Measurements from ENCODE around the gene MRPL14.

The MRPL14 gene

DNA sequence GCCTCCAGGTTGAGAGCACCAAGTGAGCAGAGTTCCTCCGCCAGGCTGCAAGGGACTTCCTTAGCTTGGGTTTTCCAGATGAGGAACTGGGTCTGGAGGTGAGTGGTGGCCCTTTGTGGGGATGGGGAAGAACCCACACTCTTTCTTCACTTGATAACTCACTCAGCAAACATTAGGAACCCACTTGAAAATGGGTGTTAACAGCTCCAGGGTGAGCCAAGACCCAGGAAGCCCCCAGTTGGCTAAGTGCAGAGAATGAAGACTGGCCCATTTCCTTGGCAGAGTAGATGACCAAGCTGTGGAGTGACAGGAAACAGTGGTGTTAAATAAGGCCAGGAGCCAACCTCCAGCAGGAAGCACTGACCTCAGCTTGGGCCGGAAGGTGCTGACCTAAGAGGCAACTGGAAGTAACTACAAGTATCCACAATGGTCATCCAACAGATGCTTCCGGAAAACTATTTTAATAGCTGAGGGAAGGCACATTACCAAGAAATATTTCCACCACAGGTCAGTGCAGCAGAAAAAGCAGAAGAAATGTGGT lies 22.7 kb downstream of the MRPL14 start:
- Histone ChIP-seq H4K8ac (ENCODE audit: low read length) (no peak overlapping the region), H2BK12ac (ENCODE audit: low read length in 2 of 2) (no peak overlapping the region), H3K23ac (ENCODE audit: low read length in 2 of 2) (peak overlapping the region in 1 of 2 experiments; percentile 81), H3K9me3 (ENCODE audit: control insufficient read depth, low read length) (no peaks in the 10 kb centered on the region), H2AK5ac (ENCODE audit: low read length, severe bottlenecking) (peak overlapping the region; percentile 24), H3K4ac (ENCODE audit: low read depth in 1 of 2, low read length in 2 of 2) (no peak overlapping the region), H4K91ac (ENCODE audit: low read length) (no peak overlapping the region), H3K36me3 (ENCODE audit: control insufficient read depth in 1 of 2, insufficient read depth in 2 of 2, low read depth in 1 of 2, low read length in 2 of 2) (peaks cover 56 to 74% of the 10 kb centered on the region in 2 experiments), H3K27ac (ENCODE audit: low read length, poor library complexity, severe bottlenecking) (no peak overlapping the region), H3K14ac (ENCODE audit: low read length in 2 of 2) (no peak overlapping the region), H3K79me1 (replicated peaks; ENCODE audit: low read length, poor library complexity, severe bottlenecking) (peaks cover 58% of the 10 kb centered on the region), H3K27me3 (ENCODE audit: control insufficient read depth in 1 of 2, insufficient read depth in 1 of 2, low read length in 2 of 2) (no peaks in the 10 kb centered on the region), H3K4me3 (ENCODE audit: insufficient read depth in 1 of 2, low read depth in 1 of 2, low read length in 2 of 2) (no peak overlapping the region), H3K9ac (ENCODE audit: low read length) (no peak overlapping the region), H3K4me1 (ENCODE audit: control insufficient read depth, insufficient read depth, low read depth, low read length) (peaks cover 37% of the 10 kb centered on the region), H2BK120ac (ENCODE audit: low read depth, low read length) (no peak overlapping the region), H3K18ac (ENCODE audit: low read depth in 1 of 2, low read length in 2 of 2) (no peak overlapping the region), H2BK15ac (ENCODE audit: low read depth, poor library complexity, severe bottlenecking) (no peak overlapping the region), H3K4me2 (ENCODE audit: low read length, poor library complexity, severe bottlenecking) (no peak overlapping the region), H2BK5ac (ENCODE audit: low read depth, low read length, poor library complexity, severe bottlenecking) (no peak overlapping the region), H2AFZ (ENCODE audit: low read depth, low read length) (no peak overlapping the region)
- no peak for DNase-seq
- 92% methylated on average over 3 of the region's 3 CpGs for WGBS

DNA sequence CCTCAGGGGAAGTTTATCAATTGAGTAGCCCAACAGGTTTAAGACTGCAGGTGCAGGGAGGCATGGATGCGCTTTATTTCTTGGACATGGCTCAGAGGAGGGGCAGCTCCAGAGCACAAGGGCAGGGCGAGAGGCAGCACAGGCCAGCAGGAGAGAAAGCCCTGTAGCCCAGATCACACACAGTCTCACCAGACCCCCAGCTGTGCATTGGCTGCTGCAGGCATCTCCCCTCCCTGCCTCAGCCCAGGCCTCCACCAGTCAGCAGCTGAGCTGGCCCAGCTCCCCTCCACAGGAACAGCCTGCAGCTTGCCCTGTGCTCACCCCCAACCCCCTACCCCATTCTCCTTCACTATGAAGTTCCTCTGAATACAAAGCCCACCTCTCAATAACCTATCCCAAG lies 24.7 kb downstream of the MRPL14 start:
- no peak overlapping the region for H3K4me2 ChIP-seq (ENCODE audit: low read length, poor library complexity, severe bottlenecking)
- H3K36me3 ChIP-seq (ENCODE audit: control insufficient read depth in 1 of 2, insufficient read depth in 2 of 2, low read depth in 1 of 2, low read length in 2 of 2): peaks cover 51 to 63% of the 10 kb centered on the region in 2 experiments
- no peak for DNase-seq
- no peaks in the 10 kb centered on the region for H3K9me3 ChIP-seq (ENCODE audit: control insufficient read depth, low read length)
- H2BK120ac ChIP-seq (ENCODE audit: low read depth, low read length): no peak overlapping the region
- no peak overlapping the region for H3K9ac ChIP-seq (ENCODE audit: low read length)
- no peak overlapping the region for H2AFZ ChIP-seq (ENCODE audit: low read depth, low read length)
- no peak overlapping the region for H4K91ac ChIP-seq (ENCODE audit: low read length)
- no peak overlapping the region for H2BK15ac ChIP-seq (ENCODE audit: low read depth, poor library complexity, severe bottlenecking)
- no peak overlapping the region for H3K14ac ChIP-seq (ENCODE audit: low read length in 2 of 2)
- no peak overlapping the region for H2AK5ac ChIP-seq (ENCODE audit: low read length, severe bottlenecking)
- no peak overlapping the region for H3K4ac ChIP-seq (ENCODE audit: low read depth in 1 of 2, low read length in 2 of 2)
- H3K23ac ChIP-seq (ENCODE audit: low read length in 2 of 2): no peak overlapping the region
- no peak overlapping the region for H2BK12ac ChIP-seq (ENCODE audit: low read length in 2 of 2)
- H3K4me3 ChIP-seq (ENCODE audit: insufficient read depth in 1 of 2, low read depth in 1 of 2, low read length in 2 of 2): no peak overlapping the region
- peaks cover 47% of the 10 kb centered on the region for H3K79me1 ChIP-seq (replicated peaks; ENCODE audit: low read length, poor library complexity, severe bottlenecking)
- H4K8ac ChIP-seq (ENCODE audit: low read length): no peak overlapping the region
- no peak overlapping the region for H2BK5ac ChIP-seq (ENCODE audit: low read depth, low read length, poor library complexity, severe bottlenecking)
- H3K18ac ChIP-seq (ENCODE audit: low read depth in 1 of 2, low read length in 2 of 2): peak overlapping the region in 1 of 2 experiments; percentile 1
- H3K27me3 ChIP-seq (ENCODE audit: control insufficient read depth in 1 of 2, insufficient read depth in 1 of 2, low read length in 2 of 2): no peaks in the 10 kb centered on the region
- 91% methylated on average over 2 of the region's 2 CpGs for whole genome bisulfite sequencing
- H3K27ac ChIP-seq (ENCODE audit: low read length, poor library complexity, severe bottlenecking): no peak overlapping the region
- peaks cover 29% of the 10 kb centered on the region for H3K4me1 ChIP-seq (ENCODE audit: control insufficient read depth, insufficient read depth, low read depth, low read length)

GRCh38 chr6:44101832-44102231 lies 25.4 kb downstream of the MRPL14 start:
- no peak overlapping the region for H2AFZ ChIP-seq (ENCODE audit: low read depth, low read length)
- H3K27me3 ChIP-seq (ENCODE audit: control insufficient read depth in 1 of 2, insufficient read depth in 1 of 2, low read length in 2 of 2): no peaks in the 10 kb centered on the region
- H3K27ac ChIP-seq (ENCODE audit: low read length, poor library complexity, severe bottlenecking): no peak overlapping the region
- H4K8ac ChIP-seq (ENCODE audit: low read length): no peak overlapping the region
- no peak overlapping the region for H3K9ac ChIP-seq (ENCODE audit: low read length)
- no peak overlapping the region for H3K4ac ChIP-seq (ENCODE audit: low read depth in 1 of 2, low read length in 2 of 2)
- no peak overlapping the region for H2BK12ac ChIP-seq (ENCODE audit: low read length in 2 of 2)
- no peak overlapping the region for H3K4me3 ChIP-seq (ENCODE audit: insufficient read depth in 1 of 2, low read depth in 1 of 2, low read length in 2 of 2)
- peaks cover 46% of the 10 kb centered on the region for H3K79me1 ChIP-seq (replicated peaks; ENCODE audit: low read length, poor library complexity, severe bottlenecking)
- H3K18ac ChIP-seq (ENCODE audit: low read depth in 1 of 2, low read length in 2 of 2): no peak overlapping the region
- no peaks in the 10 kb centered on the region for H3K9me3 ChIP-seq (ENCODE audit: control insufficient read depth, low read length)
- H3K23ac ChIP-seq (ENCODE audit: low read length in 2 of 2): no peak overlapping the region
- H2BK5ac ChIP-seq (ENCODE audit: low read depth, low read length, poor library complexity, severe bottlenecking): no peak overlapping the region
- peaks cover 27% of the 10 kb centered on the region for H3K4me1 ChIP-seq (ENCODE audit: control insufficient read depth, insufficient read depth, low read depth, low read length)
- no peak overlapping the region for H2BK120ac ChIP-seq (ENCODE audit: low read depth, low read length)
- H3K36me3 ChIP-seq (ENCODE audit: control insufficient read depth in 1 of 2, insufficient read depth in 2 of 2, low read depth in 1 of 2, low read length in 2 of 2): peaks cover 46 to 59% of the 10 kb centered on the region in 2 experiments
- DNase-seq: no peak
- no peak overlapping the region for H4K91ac ChIP-seq (ENCODE audit: low read length)
- no peak overlapping the region for H3K4me2 ChIP-seq (ENCODE audit: low read length, poor library complexity, severe bottlenecking)
- H3K14ac ChIP-seq (ENCODE audit: low read length in 2 of 2): no peak overlapping the region
- no peak overlapping the region for H2BK15ac ChIP-seq (ENCODE audit: low read depth, poor library complexity, severe bottlenecking)
- WGBS: 99% methylated on average over 4 of the region's 4 CpGs
- H2AK5ac ChIP-seq (ENCODE audit: low read length, severe bottlenecking): no peak overlapping the region

GRCh38 chr6:44100088-44100550 lies 27.1 kb downstream of the MRPL14 start:
- no peak overlapping the region for H2AK5ac ChIP-seq (ENCODE audit: low read length, severe bottlenecking)
- H3K9ac ChIP-seq (ENCODE audit: low read length): no peak overlapping the region
- no peak overlapping the region for H3K14ac ChIP-seq (ENCODE audit: low read length in 2 of 2)
- H4K91ac ChIP-seq (ENCODE audit: low read length): no peak overlapping the region
- H2AFZ ChIP-seq (ENCODE audit: low read depth, low read length): no peak overlapping the region
- no peak overlapping the region for H3K23ac ChIP-seq (ENCODE audit: low read length in 2 of 2)
- no peaks in the 10 kb centered on the region for H3K27me3 ChIP-seq (ENCODE audit: control insufficient read depth in 1 of 2, insufficient read depth in 1 of 2, low read length in 2 of 2)
- no peak overlapping the region for H2BK120ac ChIP-seq (ENCODE audit: low read depth, low read length)
- no peak overlapping the region for H3K27ac ChIP-seq (ENCODE audit: low read length, poor library complexity, severe bottlenecking)
- peaks cover 46% of the 10 kb centered on the region for H3K79me1 ChIP-seq (replicated peaks; ENCODE audit: low read length, poor library complexity, severe bottlenecking)
- H2BK15ac ChIP-seq (ENCODE audit: low read depth, poor library complexity, severe bottlenecking): no peak overlapping the region
- DNase-seq: peak; percentile 58
- WGBS: 67% methylated on average over 1 of the region's 1 CpG
- no peak overlapping the region for H3K4me3 ChIP-seq (ENCODE audit: insufficient read depth in 1 of 2, low read depth in 1 of 2, low read length in 2 of 2)
- H4K8ac ChIP-seq (ENCODE audit: low read length): no peak overlapping the region
- no peaks in the 10 kb centered on the region for H3K9me3 ChIP-seq (ENCODE audit: control insufficient read depth, low read length)
- H3K4ac ChIP-seq (ENCODE audit: low read depth in 1 of 2, low read length in 2 of 2): no peak overlapping the region
- H3K36me3 ChIP-seq (ENCODE audit: control insufficient read depth in 1 of 2, insufficient read depth in 2 of 2, low read depth in 1 of 2, low read length in 2 of 2): peaks cover 49 to 51% of the 10 kb centered on the region in 2 experiments
- H2BK5ac ChIP-seq (ENCODE audit: low read depth, low read length, poor library complexity, severe bottlenecking): no peak overlapping the region
- peaks cover 23% of the 10 kb centered on the region for H3K4me1 ChIP-seq (ENCODE audit: control insufficient read depth, insufficient read depth, low read depth, low read length)
- H3K18ac ChIP-seq (ENCODE audit: low read depth in 1 of 2, low read length in 2 of 2): no peak overlapping the region
- H2BK12ac ChIP-seq (ENCODE audit: low read length in 2 of 2): no peak overlapping the region
- no peak overlapping the region for H3K4me2 ChIP-seq (ENCODE audit: low read length, poor library complexity, severe bottlenecking)
